ENCODE results near the gene HOMEZ.
"Not testable (repeated sequence)": the region's sequence is repeated elsewhere in the genome, so short reads cannot be mapped to it uniquely, and the experiment has no call there.

The HOMEZ gene

GRCh38 chr14:23281247-23281646 lies 4.7 kb downstream of the HOMEZ start:
- no peak for DNase-seq (ENCODE audit: low spot score)

- DNase-seq (ENCODE audit: low spot score) = not testable (repeated sequence)
Observed at GRCh38 chr14:23277928-23278327, 8.0 kb downstream of the HOMEZ start.

GRCh38 chr14:23277189-23277588 lies 8.7 kb downstream of the HOMEZ start:
- DNase-seq (ENCODE audit: low spot score) = no peak

GRCh38 chr14:23275412-23275811 lies 10.5 kb downstream of the HOMEZ start:
- DNase-seq (ENCODE audit: low spot score) = no peak

GRCh38 chr14:23269193-23269592 lies 16.7 kb downstream of the HOMEZ start:
- DNase-seq (ENCODE audit: low spot score) = no peak

GRCh38 chr14:23260849-23261248 lies 25.1 kb downstream of the HOMEZ start:
- DNase-seq (ENCODE audit: low spot score) = not testable (repeated sequence)

- no peak for DNase-seq (ENCODE audit: low spot score)
Observed at GRCh38 chr14:23259426-23259825, 26.5 kb downstream of the HOMEZ start.

GRCh38 chr14:23258256-23258655 lies 27.7 kb downstream of the HOMEZ start:
- DNase-seq (ENCODE audit: low spot score) = no peak

GRCh38 chr14:23252420-23253333 lies 33.3 kb downstream of the HOMEZ start:
- DNase-seq (ENCODE audit: low spot score) = no peak

- no peak for DNase-seq (ENCODE audit: low spot score)
Observed at GRCh38 chr14:23252006-23252405, 33.9 kb downstream of the HOMEZ start.

- no peak for DNase-seq (ENCODE audit: low spot score)
Observed at GRCh38 chr14:23249824-23250223, 36.1 kb downstream of the HOMEZ start.

- DNase-seq (ENCODE audit: low spot score) = no peak
Observed at GRCh38 chr14:23248601-23249000, 37.3 kb downstream of the HOMEZ start.

GRCh38 chr14:23245282-23245681 lies 40.6 kb downstream of the HOMEZ start:
- DNase-seq (ENCODE audit: low spot score) = no peak

GRCh38 chr14:23243066-23243465 lies 42.9 kb downstream of the HOMEZ start:
- no peak for DNase-seq (ENCODE audit: low spot score)

- no peak for DNase-seq (ENCODE audit: low spot score)
Observed at GRCh38 chr14:23242076-23242475, 43.9 kb downstream of the HOMEZ start.

- DNase-seq (ENCODE audit: low spot score) = not testable (repeated sequence)
Observed at GRCh38 chr14:23241061-23241715, 44.7 kb downstream of the HOMEZ start.

- DNase-seq (ENCODE audit: low spot score) = no peak
Observed at GRCh38 chr14:23240661-23241060, 45.3 kb downstream of the HOMEZ start.

- DNase-seq (ENCODE audit: low spot score) = peak; percentile 82
Observed at GRCh38 chr14:23237772-23238594, 47.9 kb downstream of the HOMEZ start, which contains the start of gene RNF212B. Gene RNF212B (plus strand): TSS chr14:23237936. CDS start chr14:23240346, 2,410 bp downstream.

GRCh38 chr14:23232241-23232808 lies 53.6 kb downstream of the HOMEZ start:
- not testable (repeated sequence) for DNase-seq (ENCODE audit: low spot score)

GRCh38 chr14:23228812-23229211 lies 57.1 kb downstream of the HOMEZ start:
- DNase-seq (ENCODE audit: low spot score) = no peak

GRCh38 chr14:23227566-23227965 lies 58.4 kb downstream of the HOMEZ start:
- DNase-seq (ENCODE audit: low spot score) = no peak

- DNase-seq (ENCODE audit: low spot score) = not testable (repeated sequence)
Observed at GRCh38 chr14:23224958-23225357, 61.0 kb downstream of the HOMEZ start.

All from AG08395 (cell line).